Psoas muscle (tissue), 8 donors: Measurements from ENCODE around the gene SLIT3. TPM values are rescaled to one million over a fixed set of nuclear protein-coding genes. Genes with fewer than 3 reads are reported as not detected.

ENCODE experiments used
- ATAC-seq, 4 donors: fragments of 200-7000 bp; cut with Tn5 transposase; one replicate each; pipeline ENCODE4 v1.9.1; 2020; ENCODE audit warnings: moderate library complexity in 3 of 4, mild to moderate bottlenecking in 2 of 4
- DNase-seq, 2 donors: peaks; one replicate each; pipeline ENCODE4 v3.0.0-alpha.2; 2020
- H3K27ac ChIP-seq: fragments of 200-600 bp; one replicate; pipeline ENCODE4 v1.8.0; 2022
- H3K27me3 ChIP-seq, 3 donors: fragments of 200-600 bp in 1 of 3; one replicate each; pipeline versions ENCODE4 v1.6.1 to v1.8.0; 2013 to 2022; ENCODE audit warnings: low read length in 2 of 3, mild to moderate bottlenecking in 2 of 3, moderate library complexity in 1 of 3; ENCODE audit not compliant: insufficient read depth in 3 of 3
- H3K36me3 ChIP-seq, 2 donors: fragments of 200-600 bp in 1 of 2; one replicate each; pipeline versions ENCODE4 v1.6.1 to v1.8.0; 2013 to 2022; ENCODE audit warnings: low read depth in 1 of 2, mild to moderate bottlenecking in 1 of 2, moderate library complexity in 1 of 2; ENCODE audit not compliant: insufficient read depth in 1 of 2
- H3K4me1 ChIP-seq: fragments of 200-600 bp; one replicate; pipeline ENCODE4 v1.8.0; 2022
- H3K4me3 ChIP-seq: fragments of 200-600 bp; one replicate; pipeline ENCODE4 v1.8.0; 2022; ENCODE audit warnings: mild to moderate bottlenecking
- H3K9me3 ChIP-seq: fragments of 200-600 bp; one replicate; pipeline ENCODE4 v1.8.0; 2022
- WGBS, 3 donors: extraction: QIAGEN DNeasy Blood & Tissue Kit; methylation state at CpG; one replicate each; pipeline versions ENCODE4 v1.1.6 to v1.1.7; 2013; 5-methylcytosine and 5-hydroxymethylcytosine counted together
- intact Hi-C, 2 donors: fragments of 100-400 bp; cut with DNase I; formaldehyde crosslinking; loops; one replicate each; pipeline versions ENCODE4 v1.11.0 to v1.14.2; 2022
- polyA plus RNA-seq, 3 donors: library from polyadenylated mRNA; stranded (reverse); fragments of 200-250 nt; gene quantifications; one replicate each; pipeline ENCODE4 v1.2.3, GENCODE V29; 2013
- total RNA-seq, 4 donors: library from RNA; stranded (reverse); fragmentation: NEBNext Ultra II Directional in 2 of 4; extraction: Animal tissue kit (Norgen Biotek cat#: 25700) in 2 of 4; gene quantifications; one replicate each; pipeline versions ENCODE4 v1.2.1 to v1.2.4, GENCODE V29; 2021 to 2023
- TF ChIP-seq, protein P1 (sequence below): fragments of 200-600 bp; IDR thresholded peaks from one replicate; pipeline ENCODE4 v1.8.0; 2022; ENCODE audit warnings: antibody characterized with exemption
- donor health status: healthy with polysubstance abuse.
- donor health status: DM: no; HTN: no; CAD: no; lungs with moderate emphysema.
- donor health status: Bipolar disorder and iron deficiency.
- donor health status: healthy.
- donor health status: DM: yes; HTN: yes; CAD: no.
- donor health status: DM: no; HTN: no; CAD: no.
- donor health status: DM: no; HTN: no; CAD: no.
- donor health status: DM: yes; HTN: yes; CAD: no.

Gene SLIT3
- total and polyA plus RNA-seq, 7 donors: 0.81 to 5.9 (median 2.1) TPM

DNA sequence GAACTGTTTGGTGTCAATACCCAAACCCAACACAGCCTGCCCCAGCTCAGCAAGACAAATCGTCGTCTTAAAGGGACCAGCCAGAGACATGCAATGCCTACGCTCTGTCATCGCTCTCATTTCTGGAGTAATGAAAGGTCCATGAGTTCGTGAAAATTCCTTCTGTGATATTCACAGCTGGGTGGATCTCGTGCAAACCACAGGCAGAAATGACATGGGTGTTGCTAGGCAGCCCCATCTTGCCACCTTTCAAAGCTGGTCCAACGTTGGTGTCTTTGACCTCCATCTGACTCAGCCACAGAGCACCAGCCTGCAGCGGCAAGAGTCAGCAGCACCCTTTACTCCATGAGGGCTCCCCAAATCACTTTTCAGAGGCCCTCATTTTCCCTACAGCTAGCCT, 215.3 kb downstream of the SLIT3 start:
- Histone ChIP-seq H3K36me3 (no peaks in the 10 kb centered on the region), H3K4me3 (no peak overlapping the region), H3K27ac (no peak overlapping the region), H3K27me3 (no peaks in the 10 kb centered on the region), H3K9me3 (no peaks in the 10 kb centered on the region), H3K4me1 (no peaks in the 10 kb centered on the region)
- no peak for DNase-seq
- intact Hi-C loops: no loop called here
- ATAC-seq: no peak
- TF ChIP-seq, protein P1, sequence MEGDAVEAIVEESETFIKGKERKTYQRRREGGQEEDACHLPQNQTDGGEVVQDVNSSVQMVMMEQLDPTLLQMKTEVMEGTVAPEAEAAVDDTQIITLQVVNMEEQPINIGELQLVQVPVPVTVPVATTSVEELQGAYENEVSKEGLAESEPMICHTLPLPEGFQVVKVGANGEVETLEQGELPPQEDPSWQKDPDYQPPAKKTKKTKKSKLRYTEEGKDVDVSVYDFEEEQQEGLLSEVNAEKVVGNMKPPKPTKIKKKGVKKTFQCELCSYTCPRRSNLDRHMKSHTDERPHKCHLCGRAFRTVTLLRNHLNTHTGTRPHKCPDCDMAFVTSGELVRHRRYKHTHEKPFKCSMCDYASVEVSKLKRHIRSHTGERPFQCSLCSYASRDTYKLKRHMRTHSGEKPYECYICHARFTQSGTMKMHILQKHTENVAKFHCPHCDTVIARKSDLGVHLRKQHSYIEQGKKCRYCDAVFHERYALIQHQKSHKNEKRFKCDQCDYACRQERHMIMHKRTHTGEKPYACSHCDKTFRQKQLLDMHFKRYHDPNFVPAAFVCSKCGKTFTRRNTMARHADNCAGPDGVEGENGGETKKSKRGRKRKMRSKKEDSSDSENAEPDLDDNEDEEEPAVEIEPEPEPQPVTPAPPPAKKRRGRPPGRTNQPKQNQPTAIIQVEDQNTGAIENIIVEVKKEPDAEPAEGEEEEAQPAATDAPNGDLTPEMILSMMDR: no peak
- 72 to 74% (median 73%) methylated on average over 8 of the region's 8 CpGs for WGBS, 3 donors

DNA sequence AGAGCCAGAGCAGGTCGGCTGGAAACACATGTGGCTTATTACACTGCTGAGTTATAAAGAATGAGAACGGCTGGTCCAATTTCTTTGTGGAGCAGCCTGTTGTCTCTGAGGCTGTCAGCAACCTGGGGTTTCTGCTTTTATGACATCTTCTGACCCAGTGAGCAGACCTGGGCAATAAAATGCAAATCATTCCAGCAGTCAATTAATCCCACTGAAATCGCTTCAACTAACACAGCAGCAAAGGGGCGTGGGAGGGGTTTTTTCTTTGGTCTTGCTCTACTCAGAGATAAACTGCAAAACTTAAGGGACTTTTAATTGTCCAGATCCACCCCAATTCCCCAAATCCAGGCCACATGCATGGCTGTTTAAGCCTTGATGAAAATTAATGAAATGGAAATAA, 215.7 kb downstream of the SLIT3 start:
- no peaks in the 10 kb centered on the region for H3K9me3 ChIP-seq
- H3K4me3 ChIP-seq: no peak overlapping the region
- 58 to 62% (median 59%) methylated on average over 4 of the region's 4 CpGs for WGBS, 3 donors
- H3K27ac ChIP-seq: no peak overlapping the region
- no peaks in the 10 kb centered on the region for H3K4me1 ChIP-seq
- no peak for DNase-seq
- no peaks in the 10 kb centered on the region for H3K27me3 ChIP-seq
- intact Hi-C loops: no loop called here
- no peak for ATAC-seq
- no peaks in the 10 kb centered on the region for H3K36me3 ChIP-seq
- TF ChIP-seq, protein P1: no peak

DNA sequence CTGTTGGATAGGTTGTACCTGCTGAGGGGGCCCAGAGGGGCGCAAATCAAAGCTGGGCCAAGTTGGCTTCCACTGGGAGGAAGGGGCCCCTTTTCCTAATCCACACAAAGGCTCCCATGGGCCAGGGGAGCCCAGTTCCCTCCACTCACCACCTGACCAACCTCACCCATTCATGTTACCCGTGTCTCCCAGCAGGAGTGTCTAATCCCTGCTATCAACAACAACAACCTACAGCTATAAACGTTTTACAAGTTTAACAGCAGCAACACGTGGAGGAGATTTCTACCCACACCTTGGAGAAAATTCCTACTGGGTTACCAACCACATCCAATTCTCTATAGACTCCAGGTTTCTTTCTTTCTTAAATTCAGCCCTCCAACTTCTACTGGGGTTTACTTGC, 216.2 kb downstream of the SLIT3 start:
- 47 to 51% (median 50%) methylated on average over 4 of the region's 4 CpGs for whole genome bisulfite sequencing, 3 donors
- ATAC-seq (no peak), DNase-seq (no peak)
- Histone ChIP-seq H3K36me3 (no peaks in the 10 kb centered on the region), H3K4me1 (no peaks in the 10 kb centered on the region), H3K9me3 (no peaks in the 10 kb centered on the region), H3K4me3 (no peak overlapping the region), H3K27ac (no peak overlapping the region), H3K27me3 (no peaks in the 10 kb centered on the region)
- TF ChIP-seq, protein P1: no peak
- intact Hi-C loops: no loop called here

DNA sequence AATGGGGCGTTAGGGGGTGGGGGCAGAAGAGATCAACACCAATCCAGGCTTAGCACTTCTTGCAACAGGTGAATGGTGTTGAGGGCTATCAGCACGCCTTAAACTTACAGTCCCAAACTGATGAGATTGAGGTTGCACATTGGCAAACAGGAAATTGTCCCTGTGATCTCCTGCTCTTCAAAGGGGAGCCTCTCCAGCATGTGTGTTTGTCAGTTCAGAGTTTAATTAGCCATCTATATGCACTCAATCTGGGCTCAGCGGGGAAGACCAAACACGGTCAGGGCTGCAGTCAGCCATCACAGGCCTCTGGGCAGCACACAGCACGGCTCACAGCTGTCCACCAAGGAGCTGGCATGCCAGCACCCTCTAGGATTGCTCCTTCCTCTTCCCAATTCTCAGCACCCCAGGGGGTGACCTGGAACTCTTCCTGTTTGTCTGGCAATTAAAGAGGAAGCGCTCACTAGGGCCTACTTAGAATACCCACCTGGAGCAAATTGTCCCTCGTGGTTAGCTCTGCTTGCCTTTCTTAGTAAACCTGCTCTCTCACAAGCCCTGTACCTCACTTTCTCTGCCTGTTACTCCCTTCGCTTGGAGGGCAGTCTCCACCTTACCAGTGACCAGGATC, 217.4 kb downstream of the SLIT3 start:
- H3K4me3 ChIP-seq: no peak overlapping the region
- 66 to 67% (median 67%) methylated on average over 8 of the region's 8 CpGs for WGBS, 3 donors

More for the DNA sequence above, 217.4 kb downstream of the SLIT3 start:
- ATAC-seq: no peak
- intact Hi-C loops: no loop called here
- H3K36me3 ChIP-seq: no peaks in the 10 kb centered on the region
- H3K9me3 ChIP-seq: no peaks in the 10 kb centered on the region
- H3K27me3 ChIP-seq: peaks cover 0 to 2% (median 0%) of the 10 kb centered on the region in 3 donors
- H3K27ac ChIP-seq: no peak overlapping the region
- H3K4me1 ChIP-seq: no peaks in the 10 kb centered on the region
- TF ChIP-seq, protein P1: no peak
- DNase-seq: no peak
